Measurements from ENCODE around the gene FCHO1. TPM values are rescaled to one million over a fixed set of nuclear protein-coding genes. Genes with fewer than 3 reads are reported as not detected.
A peak's percentile ranks its signal among the peaks of the same experiment; 100 is the strongest.

FCHO1 gene, protein sequence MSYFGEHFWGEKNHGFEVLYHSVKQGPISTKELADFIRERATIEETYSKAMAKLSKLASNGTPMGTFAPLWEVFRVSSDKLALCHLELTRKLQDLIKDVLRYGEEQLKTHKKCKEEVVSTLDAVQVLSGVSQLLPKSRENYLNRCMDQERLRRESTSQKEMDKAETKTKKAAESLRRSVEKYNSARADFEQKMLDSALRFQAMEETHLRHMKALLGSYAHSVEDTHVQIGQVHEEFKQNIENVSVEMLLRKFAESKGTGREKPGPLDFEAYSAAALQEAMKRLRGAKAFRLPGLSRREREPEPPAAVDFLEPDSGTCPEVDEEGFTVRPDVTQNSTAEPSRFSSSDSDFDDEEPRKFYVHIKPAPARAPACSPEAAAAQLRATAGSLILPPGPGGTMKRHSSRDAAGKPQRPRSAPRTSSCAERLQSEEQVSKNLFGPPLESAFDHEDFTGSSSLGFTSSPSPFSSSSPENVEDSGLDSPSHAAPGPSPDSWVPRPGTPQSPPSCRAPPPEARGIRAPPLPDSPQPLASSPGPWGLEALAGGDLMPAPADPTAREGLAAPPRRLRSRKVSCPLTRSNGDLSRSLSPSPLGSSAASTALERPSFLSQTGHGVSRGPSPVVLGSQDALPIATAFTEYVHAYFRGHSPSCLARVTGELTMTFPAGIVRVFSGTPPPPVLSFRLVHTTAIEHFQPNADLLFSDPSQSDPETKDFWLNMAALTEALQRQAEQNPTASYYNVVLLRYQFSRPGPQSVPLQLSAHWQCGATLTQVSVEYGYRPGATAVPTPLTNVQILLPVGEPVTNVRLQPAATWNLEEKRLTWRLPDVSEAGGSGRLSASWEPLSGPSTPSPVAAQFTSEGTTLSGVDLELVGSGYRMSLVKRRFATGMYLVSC
- 10 to 100 TPM; 54.3 to 54.5 TPM for total RNA-seq

DNA sequence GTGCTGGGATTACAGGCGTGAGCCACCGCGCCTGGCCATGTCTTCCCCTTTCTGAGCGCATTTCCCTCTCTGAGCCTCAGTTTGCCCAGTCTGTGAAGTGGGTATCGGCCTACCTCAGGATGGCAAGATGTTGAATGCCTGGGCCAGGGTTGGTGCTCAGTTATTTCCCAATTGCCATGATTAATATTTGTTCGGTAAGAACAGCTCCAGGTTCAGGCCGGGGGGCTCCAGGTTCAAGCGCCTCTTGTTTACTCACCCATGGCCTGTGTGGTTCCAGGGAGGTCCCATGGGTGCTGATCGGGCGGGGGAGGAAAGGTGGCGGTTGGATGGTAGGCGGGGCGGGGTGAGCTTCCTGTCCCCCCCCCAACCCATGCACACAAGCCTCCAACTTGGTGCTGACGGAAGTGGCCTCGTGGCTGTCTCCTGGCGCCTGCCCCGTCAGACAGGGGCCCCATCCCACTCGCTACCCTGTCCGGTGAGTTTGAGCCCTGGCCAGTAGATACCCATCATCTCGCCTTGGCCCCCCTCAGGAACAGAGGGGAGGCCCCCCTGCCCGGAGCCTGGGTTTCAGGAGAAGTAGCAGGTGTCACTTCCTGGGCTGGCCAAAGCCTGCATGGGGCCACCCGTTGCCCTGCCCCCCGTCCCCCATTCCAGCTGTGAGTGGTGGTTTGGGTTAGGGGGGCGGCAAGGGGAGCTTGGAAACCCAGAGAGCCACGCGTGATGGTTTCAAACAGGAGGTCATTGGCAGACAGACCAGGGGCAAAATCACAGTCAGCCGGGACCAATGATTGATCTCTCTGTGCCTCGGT is at the start of gene FCHO1:
Gene FCHO1, plus strand, starts transcription at position 375 of the 809 bp plus-strand sequence. CDS start 3,688 bp downstream, outside the sequence.
- H3K27ac Mint-ChIP-seq: peak within 1 kb of the TSS; percentile 95
- intact Hi-C loops (cut with micrococcal nuclease): no loop called here
- ChIA-PET POLR2A (interaction anchor here (0.5 to 2.2 kb wide), 9 partner anchors 9 to 141 kb away, joined by 3 to 11 read pairs (median 4); partner anchors contain the start of genes JAK3, MAP1S and RPL18A), CTCF (interaction anchor here (1.1 to 1.6 kb wide), 2 partner anchors 26 to 182 kb away, joined by 3 to 6 read pairs; partner anchors contain the start of gene CCDC124)
- peaks cover 65% of the 10 kb centered on the region for H3K4me1 Mint-ChIP-seq (ENCODE audit: low read depth)
- peak; percentile 94 for DNase-seq
- H3K36me3 Mint-ChIP-seq: peaks cover 22% of the 10 kb centered on the region
- no peaks in the 10 kb centered on the region for H3K27me3 Mint-ChIP-seq
- H3K4me3 Mint-ChIP-seq: peak within 1 kb of the TSS; percentile 83
- H3K9me3 Mint-ChIP-seq: no peaks in the 10 kb centered on the region

DNA sequence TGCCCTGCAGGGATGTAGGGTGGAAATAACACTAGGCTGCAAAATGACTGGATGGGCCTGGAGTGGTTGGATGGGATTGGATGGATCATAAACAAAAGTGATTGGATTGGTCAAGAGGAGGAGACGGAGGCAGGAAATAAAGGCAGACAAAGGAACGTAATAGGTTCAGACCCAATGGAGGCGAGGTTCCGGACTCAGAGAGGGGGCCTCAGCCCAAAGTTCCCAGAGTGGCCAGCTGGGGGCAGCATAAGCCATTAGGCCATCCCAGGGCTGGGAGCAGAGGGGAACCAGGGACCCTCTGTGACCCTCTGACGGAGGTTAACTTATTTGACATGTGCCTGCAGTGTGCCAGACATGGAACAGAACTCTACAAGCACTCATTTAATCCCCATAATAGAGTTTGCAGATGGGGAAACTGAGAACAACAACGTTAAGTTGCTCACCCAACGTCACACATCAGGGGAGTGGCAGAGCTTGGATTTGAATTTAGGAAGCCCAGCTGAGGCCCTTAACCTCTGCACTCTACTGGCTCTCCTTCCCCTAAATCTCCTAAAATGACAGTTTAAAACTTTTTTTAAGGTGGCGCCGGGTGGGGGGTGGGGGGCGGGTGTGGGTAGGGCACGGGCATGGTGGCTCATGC is 47.3 kb upstream of the FCHO1 start:
- Mint-ChIP-seq H3K27ac (no peak overlapping the region), H3K4me1 (ENCODE audit: low read depth) (no peaks in the 10 kb centered on the region), H3K9me3 (no peaks in the 10 kb centered on the region), H3K27me3 (peaks cover 4% of the 10 kb centered on the region), H3K36me3 (no peaks in the 10 kb centered on the region), H3K4me3 (no peak overlapping the region)
- POLR2A ChIA-PET: interaction anchor here (0.6 kb wide), 1 partner anchor 321 kb away, joined by 4 read pairs; no protein-coding TSS in a partner anchor
- DNase-seq: peak; percentile 81
- CTCF ChIA-PET: interaction anchor here (0.6 to 5.8 kb wide), 22 partner anchors 11 to 293 kb away, joined by 3 to 55 read pairs (median 4); partner anchors contain the start of genes JAK3, MAP1S and RPL18A
- intact Hi-C loops (cut with micrococcal nuclease): loop anchor here (1.0 to 2.0 kb wide), 2 partner anchors 81 to 151 kb away; no protein-coding TSS in a partner anchor

DNA sequence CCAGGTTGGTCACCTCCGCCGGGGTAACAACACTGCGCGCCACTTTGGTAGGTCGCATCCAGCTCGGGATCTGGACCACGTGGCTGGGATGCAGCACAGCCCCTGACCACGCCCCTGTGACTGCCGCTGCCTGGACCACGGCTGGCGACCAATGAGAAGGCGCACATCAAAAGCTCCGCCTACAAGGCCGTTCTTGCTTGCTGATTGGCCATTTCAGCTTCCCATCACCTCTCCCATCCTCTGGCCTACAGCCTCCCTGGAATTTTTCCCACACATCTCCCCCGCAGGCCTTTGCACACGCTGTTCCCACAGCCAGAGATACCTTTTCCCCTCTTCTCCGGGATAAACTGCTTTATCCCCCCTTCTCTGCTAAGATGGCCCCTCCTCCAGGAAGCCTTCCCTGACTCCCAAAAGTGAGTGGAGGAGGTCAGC is 44.5 kb upstream of the FCHO1 start:
- no peak for DNase-seq
- H3K36me3 Mint-ChIP-seq: no peaks in the 10 kb centered on the region
- H3K4me3 Mint-ChIP-seq: no peak overlapping the region
- H3K4me1 Mint-ChIP-seq (ENCODE audit: low read depth): no peaks in the 10 kb centered on the region
- intact Hi-C loops (cut with micrococcal nuclease): no loop called here
- H3K9me3 Mint-ChIP-seq: no peaks in the 10 kb centered on the region
- H3K27me3 Mint-ChIP-seq: no peaks in the 10 kb centered on the region
- ChIA-PET CTCF (interaction anchor here (0.8 to 5.8 kb wide), 5 partner anchors 68 to 165 kb away, joined by 3 to 55 read pairs (median 31); partner anchors contain the start of gene SLC5A5), POLR2A (interaction anchor here (0.8 kb wide), 1 partner anchor 46 kb away, joined by 5 read pairs; no protein-coding TSS in a partner anchor)
- no peak overlapping the region for H3K27ac Mint-ChIP-seq

DNA sequence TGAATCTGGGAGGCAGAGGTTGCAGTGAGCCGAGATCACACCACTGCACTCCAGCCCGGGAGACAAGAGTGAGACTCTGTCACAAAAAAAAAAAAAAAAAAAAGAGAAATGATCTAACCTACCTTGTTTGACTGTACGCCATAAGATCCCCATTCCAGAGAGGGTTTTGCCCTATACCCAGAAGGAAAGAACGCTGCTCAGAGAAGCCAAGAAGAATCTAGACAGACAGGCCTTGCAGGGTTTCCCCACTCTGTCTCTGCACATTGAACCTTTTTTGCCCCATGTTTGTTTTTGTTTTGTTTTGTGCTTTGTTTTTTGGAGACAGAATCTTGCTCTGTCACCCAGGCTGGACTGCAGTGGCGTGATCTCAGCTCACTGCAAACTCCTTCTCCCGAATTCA is 39.4 kb upstream of the FCHO1 start:
- H3K27ac Mint-ChIP-seq: no peak overlapping the region

GRCh38 chr19:17716309-17716929 is 34.9 kb upstream of the FCHO1 start:
- Mint-ChIP-seq H3K27me3 (no peaks in the 10 kb centered on the region), H3K4me1 (ENCODE audit: low read depth) (peaks cover 22% of the 10 kb centered on the region), H3K9me3 (no peaks in the 10 kb centered on the region), H3K4me3 (no peak overlapping the region), H3K27ac (no peak overlapping the region), H3K36me3 (peaks cover 2% of the 10 kb centered on the region)
- CTCF ChIA-PET: no interaction called here
- intact Hi-C loops (cut with micrococcal nuclease): loop anchor here (5.0 kb wide), 1 partner anchor 141 kb away; the partner anchor contains the start of gene RPL18A
- POLR2A ChIA-PET: no interaction called here
- DNase-seq: no peak

More for the DNA sequence above, 39.4 kb upstream of the FCHO1 start:
- Mint-ChIP-seq H3K4me3 (no peak overlapping the region), H3K36me3 (no peaks in the 10 kb centered on the region), H3K27me3 (no peaks in the 10 kb centered on the region), H3K4me1 (ENCODE audit: low read depth) (no peaks in the 10 kb centered on the region), H3K9me3 (no peaks in the 10 kb centered on the region)
- ChIA-PET POLR2A (no interaction called here), CTCF (interaction anchor here (0.6 kb wide), 1 partner anchor 93 kb away, joined by 3 read pairs; no protein-coding TSS in a partner anchor)
- DNase-seq: no peak
- intact Hi-C loops (cut with micrococcal nuclease): no loop called here

GRCh38 chr19:17718550-17718946 is 32.7 kb upstream of the FCHO1 start:
- POLR2A ChIA-PET: interaction anchor here (2.0 kb wide), 1 partner anchor 33 kb away, joined by 6 read pairs; the partner anchor contains the start of gene FCHO1
- Mint-ChIP-seq H3K27me3 (no peaks in the 10 kb centered on the region), H3K36me3 (peaks cover 4% of the 10 kb centered on the region), H3K4me1 (ENCODE audit: low read depth) (peaks cover 30% of the 10 kb centered on the region), H3K4me3 (peak overlapping the region; percentile 77), H3K9me3 (no peaks in the 10 kb centered on the region), H3K27ac (peak overlapping the region; percentile 77)
- CTCF ChIA-PET: interaction anchor here (0.9 to 1.6 kb wide), 7 partner anchors 15 to 214 kb away, joined by 3 to 11 read pairs (median 3); partner anchors contain the start of genes CCDC124 and RPL18A
- intact Hi-C loops (cut with micrococcal nuclease): loop anchor here (2.0 to 5.0 kb wide), 2 partner anchors 28 to 139 kb away; partner anchors contain the start of gene RPL18A
- DNase-seq: peak; percentile 26

DNA sequence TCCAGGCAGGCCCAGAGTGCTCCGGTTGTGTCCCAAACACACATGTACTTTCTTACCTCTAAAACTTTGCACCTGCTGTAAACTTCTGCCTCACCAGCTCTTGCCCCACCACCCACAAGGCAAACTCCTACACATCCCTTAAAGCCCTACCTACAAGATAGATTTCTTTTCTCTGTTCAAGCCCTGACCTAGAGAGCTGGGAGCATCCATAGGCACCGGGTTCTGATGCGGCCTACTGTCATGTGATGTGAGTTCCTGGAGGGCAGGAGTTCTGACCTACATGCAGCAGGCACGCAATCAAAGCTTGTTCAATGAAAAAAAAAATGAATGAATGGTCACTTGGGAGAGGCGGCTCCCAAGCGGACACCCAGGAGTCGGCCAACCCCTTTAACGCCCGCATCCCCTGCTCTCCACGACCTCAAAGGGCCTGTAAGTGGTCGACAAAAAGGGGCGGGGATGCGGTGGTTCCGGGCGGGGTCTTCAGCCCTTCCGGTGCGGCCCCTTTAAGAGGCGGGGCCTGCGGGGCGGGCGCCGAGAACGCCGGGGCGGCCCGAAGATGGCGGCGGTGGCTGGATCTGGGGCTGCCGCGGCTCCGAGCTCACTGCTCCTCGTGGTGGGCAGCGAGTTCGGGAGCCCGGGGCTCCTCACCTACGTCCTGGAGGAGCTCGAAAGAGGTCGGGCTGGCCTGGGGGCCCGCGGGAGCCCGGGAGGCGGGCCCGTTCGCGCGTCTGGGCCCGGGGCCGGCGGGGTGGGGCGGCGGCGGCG is 32.1 kb upstream of the FCHO1 start, which contains the start of gene MAP1S:
Gene MAP1S, plus strand, starts transcription at position 534 of the 765 bp plus-strand sequence. Its CDS starts 23 bp downstream, at position 557.
- Mint-ChIP-seq H3K27ac (peak within 1 kb of the TSS; percentile 77), H3K9me3 (no peaks in the 10 kb centered on the region), H3K4me3 (peak within 1 kb of the TSS; percentile 83), H3K27me3 (no peaks in the 10 kb centered on the region), H3K36me3 (peaks cover 4% of the 10 kb centered on the region), H3K4me1 (ENCODE audit: low read depth) (peaks cover 30% of the 10 kb centered on the region)
- peak; percentile 76 for DNase-seq
- ChIA-PET CTCF (interaction anchor here (0.9 to 1.6 kb wide), 8 partner anchors 15 to 214 kb away, joined by 3 to 11 read pairs (median 3); partner anchors contain the start of genes CCDC124 and RPL18A), POLR2A (interaction anchor here (0.6 to 2.0 kb wide), 2 partner anchors 14 to 32 kb away, joined by 3 to 6 read pairs; partner anchors contain the start of gene FCHO1)
- intact Hi-C loops (cut with micrococcal nuclease): loop anchor here (1.0 to 5.0 kb wide), 3 partner anchors 28 to 138 kb away; partner anchors contain the start of gene RPL18A

DNA sequence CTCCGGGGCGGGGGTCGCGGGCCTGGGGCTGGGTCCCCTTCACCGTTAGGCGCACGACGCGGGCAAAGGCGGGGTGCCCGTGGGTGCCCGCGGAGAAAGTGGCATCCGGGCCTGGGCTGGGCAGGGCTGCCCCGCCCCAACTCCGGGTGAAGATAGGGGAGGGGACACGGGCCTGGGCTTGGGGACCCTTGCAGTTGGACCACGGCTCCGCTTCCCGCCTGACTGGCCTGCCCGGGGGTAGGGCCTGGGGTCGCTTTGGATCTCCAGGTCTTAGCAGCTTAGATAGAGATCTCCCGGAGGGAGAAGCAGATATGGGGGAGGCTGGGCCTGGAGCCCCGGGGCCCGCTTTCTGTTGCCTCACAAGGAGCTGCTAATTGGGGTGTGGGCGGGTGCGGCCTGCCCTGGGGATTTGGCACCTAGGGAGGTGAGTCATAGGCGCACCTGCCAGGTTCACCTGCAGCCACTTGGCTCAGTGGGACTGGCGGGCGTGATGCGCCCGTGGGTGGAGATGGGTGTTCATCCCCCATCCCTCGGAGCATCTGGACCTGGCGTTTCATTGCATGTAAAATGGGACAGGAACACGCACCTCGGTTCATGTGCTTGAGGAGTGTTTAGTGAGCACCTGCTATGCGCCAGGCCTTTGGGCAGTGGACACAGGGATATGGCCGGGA is 31.4 kb upstream of the FCHO1 start:
- ChIA-PET CTCF (interaction anchor here (0.8 to 1.6 kb wide), 8 partner anchors 16 to 213 kb away, joined by 3 to 11 read pairs (median 3); partner anchors contain the start of genes CCDC124 and RPL18A), POLR2A (interaction anchor here (0.5 to 2.0 kb wide), 4 partner anchors 13 to 512 kb away, joined by 3 to 6 read pairs (median 3); partner anchors contain the start of genes FCHO1 and JAK3)
- intact Hi-C loops (cut with micrococcal nuclease): loop anchor here (1.0 to 5.0 kb wide), 3 partner anchors 27 to 137 kb away; partner anchors contain the start of gene RPL18A
- peaks cover 30% of the 10 kb centered on the region for H3K4me1 Mint-ChIP-seq (ENCODE audit: low read depth)
- H3K4me3 Mint-ChIP-seq: peak overlapping the region; percentile 83
- H3K36me3 Mint-ChIP-seq: peaks cover 9% of the 10 kb centered on the region
- H3K27me3 Mint-ChIP-seq: no peaks in the 10 kb centered on the region
- H3K27ac Mint-ChIP-seq: peak overlapping the region; percentile 18
- peak; percentile 49 for DNase-seq
- H3K9me3 Mint-ChIP-seq: no peaks in the 10 kb centered on the region

DNA sequence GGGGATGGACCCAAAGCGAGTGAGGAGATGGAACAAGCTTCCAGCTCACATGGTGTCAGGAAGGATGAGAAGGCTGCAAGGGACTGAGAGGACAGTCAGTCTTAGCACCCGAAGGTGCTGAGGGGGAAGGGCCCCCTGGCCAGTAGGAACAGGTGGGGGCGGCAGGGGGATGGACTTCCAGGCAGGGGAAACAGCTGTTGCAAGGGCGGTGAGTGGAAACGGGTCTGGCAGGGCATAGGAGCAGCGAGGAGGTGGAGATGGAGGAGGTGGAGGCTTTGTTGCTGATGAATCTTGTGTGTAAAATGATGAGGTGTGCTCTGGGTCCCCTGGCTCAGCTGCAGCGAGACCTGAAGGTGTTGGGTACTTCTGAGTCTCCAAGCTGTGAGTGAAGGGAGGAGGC is 30.8 kb upstream of the FCHO1 start:
- Mint-ChIP-seq H3K36me3 (peaks cover 14% of the 10 kb centered on the region), H3K27ac (peak overlapping the region; percentile 18), H3K27me3 (no peaks in the 10 kb centered on the region), H3K4me1 (ENCODE audit: low read depth) (peaks cover 30% of the 10 kb centered on the region), H3K4me3 (peak overlapping the region; percentile 83), H3K9me3 (no peaks in the 10 kb centered on the region)
- CTCF ChIA-PET: interaction anchor here (0.8 to 1.2 kb wide), 3 partner anchors 17 to 135 kb away, joined by 3 read pairs; no protein-coding TSS in a partner anchor
- intact Hi-C loops (cut with micrococcal nuclease): no loop called here
- peak; percentile 41 for DNase-seq
- POLR2A ChIA-PET: interaction anchor here (0.5 to 1.2 kb wide), 4 partner anchors 21 to 869 kb away, joined by 3 to 5 read pairs (median 3); partner anchors contain the start of gene JAK3
